LNCaP clone FGC (cell line): ENCODE results near the gene LRFN2.

Experiments used
- DNase-seq: peaks from one replicate; pipeline ENCODE4 v3.0.0-alpha.2; 2011; ENCODE audit warnings: low read depth
- H3K4me3 ChIP-seq: 2 replicates; pipeline ENCODE4 v1.5.1; 2011; ENCODE audit warnings: mild to moderate bottlenecking, low read depth, low read length, control low read depth
- TF ChIP-seq, protein P1 (sequence below): IDR thresholded peaks from 2 replicates; pipeline ENCODE4 v1.5.1; 2012; ENCODE audit warnings: mild to moderate bottlenecking; ENCODE audit not compliant: control insufficient read depth, insufficient read depth; ENCODE audit errors: extremely low read depth

The LRFN2 gene

DNA sequence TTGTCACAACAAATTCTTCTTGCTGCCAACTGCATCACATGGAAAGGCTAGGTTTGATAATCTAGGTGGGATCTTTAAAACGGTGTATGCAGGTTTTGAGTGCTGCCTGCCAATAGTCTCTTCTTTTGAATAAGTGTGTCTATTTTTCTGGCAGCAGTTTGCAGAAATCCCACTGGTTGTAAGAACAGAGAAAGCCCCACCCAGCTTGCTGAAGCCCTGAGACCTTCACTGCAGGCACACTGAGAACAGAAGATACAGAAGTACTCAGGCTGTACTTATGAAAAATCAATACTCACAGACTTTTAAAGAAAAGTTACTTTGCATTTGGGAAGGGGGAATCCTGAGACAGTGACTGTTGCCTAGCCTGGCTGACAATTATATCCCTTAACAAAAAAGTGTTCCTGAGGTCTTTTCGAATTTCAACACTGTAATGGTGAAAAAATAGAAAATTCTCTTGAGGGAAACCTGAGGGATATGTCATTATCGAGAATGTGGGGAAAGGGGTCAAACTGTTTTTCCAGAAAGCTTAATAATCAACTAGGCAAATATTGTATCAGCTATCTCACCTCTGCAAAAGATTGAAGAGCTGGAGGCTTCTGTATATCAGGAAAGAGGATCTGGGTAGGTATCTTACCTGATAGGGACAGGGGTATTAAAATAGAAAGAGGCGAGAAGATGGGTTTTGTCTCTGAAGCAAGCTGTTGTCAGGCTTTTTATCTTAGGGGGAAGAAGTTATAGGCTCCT is 199.9 kb downstream of the LRFN2 start:
- no peak for DNase-seq
- TF ChIP-seq, protein P1, sequence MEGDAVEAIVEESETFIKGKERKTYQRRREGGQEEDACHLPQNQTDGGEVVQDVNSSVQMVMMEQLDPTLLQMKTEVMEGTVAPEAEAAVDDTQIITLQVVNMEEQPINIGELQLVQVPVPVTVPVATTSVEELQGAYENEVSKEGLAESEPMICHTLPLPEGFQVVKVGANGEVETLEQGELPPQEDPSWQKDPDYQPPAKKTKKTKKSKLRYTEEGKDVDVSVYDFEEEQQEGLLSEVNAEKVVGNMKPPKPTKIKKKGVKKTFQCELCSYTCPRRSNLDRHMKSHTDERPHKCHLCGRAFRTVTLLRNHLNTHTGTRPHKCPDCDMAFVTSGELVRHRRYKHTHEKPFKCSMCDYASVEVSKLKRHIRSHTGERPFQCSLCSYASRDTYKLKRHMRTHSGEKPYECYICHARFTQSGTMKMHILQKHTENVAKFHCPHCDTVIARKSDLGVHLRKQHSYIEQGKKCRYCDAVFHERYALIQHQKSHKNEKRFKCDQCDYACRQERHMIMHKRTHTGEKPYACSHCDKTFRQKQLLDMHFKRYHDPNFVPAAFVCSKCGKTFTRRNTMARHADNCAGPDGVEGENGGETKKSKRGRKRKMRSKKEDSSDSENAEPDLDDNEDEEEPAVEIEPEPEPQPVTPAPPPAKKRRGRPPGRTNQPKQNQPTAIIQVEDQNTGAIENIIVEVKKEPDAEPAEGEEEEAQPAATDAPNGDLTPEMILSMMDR, result no peak
- H3K4me3 ChIP-seq, result no peak overlapping the region

DNA sequence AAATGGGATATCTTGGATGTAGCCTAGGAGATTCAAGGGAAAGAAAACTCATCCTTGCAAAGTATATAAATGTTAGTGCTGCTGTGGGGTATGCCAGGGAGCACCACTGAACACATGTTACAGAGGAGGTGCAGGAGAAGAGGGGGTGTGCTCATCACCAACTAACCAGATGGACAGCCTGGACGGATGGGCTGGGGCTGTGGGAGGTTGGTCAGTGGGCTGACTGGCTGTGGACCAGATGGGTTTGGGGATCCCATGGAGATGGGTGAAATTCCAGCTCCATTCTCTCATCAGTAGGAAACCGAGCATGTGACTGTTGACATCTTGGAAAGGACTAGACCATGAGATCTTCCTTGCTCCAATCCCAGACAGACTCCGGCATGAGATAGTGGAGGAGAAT is 201.0 kb downstream of the LRFN2 start:
- no peak for DNase-seq
- no peak overlapping the region for H3K4me3 ChIP-seq
- TF ChIP-seq, protein P1, result no peak

DNA sequence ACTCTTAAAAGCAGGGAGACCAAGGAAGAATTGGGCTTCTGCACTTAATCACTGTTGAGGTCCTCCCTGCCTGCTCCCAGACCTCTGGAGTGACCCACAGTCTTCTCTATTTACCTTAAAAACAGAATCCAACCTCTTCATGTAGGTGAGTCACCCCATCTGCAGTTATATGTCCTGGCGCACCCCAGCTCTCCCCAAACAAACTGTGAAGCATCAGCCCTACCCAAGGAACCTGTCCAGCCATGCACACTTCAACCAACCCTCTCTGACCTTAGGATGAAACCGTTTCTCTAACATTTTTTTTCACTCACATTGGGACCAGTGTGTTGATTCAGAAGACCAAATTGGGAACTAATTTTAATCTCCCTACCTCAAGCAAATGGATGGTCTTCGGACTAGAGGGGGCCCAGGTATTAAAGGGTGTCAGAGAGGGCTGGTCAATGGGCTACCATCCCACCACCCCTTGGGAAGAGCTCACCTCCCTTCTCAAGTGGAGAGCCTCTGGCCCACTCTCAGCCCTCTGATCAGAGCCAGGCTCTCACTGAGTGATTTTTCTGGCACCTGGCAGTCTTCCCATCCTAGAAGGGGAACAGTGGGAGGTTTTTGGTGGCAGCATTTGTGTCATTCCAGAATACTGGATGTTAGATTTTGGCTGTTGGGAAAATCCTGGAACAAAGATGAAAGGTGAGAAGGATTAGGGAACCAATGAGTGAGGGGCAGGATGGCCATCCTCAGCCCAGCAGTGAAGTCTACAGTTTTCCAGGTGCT is 203.6 kb downstream of the LRFN2 start:
- no peak for DNase-seq
- TF ChIP-seq, protein P1, result no peak
- no peak overlapping the region for H3K4me3 ChIP-seq

DNA sequence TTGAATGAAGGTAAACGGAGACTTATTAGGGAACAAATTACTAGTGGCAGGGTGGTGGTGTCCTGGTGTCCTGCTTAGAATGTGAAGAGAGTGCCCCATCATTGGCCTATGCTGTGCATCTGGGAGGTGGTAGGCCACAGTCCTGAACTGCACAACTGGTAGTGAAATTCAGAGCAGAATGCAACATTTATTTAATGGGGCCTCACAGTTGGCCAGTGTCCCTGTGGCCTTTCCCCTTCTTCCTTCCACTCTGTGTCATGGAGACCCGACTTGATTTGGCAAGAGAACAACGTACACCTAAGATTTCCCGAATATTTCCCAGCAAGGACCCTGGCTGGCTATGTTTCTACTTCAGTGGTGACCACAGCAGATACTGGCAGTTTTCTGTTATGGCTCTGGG is 206.9 kb downstream of the LRFN2 start:
- DNase-seq, result no peak
- no peak overlapping the region for H3K4me3 ChIP-seq
- TF ChIP-seq, protein P1, result no peak

DNA sequence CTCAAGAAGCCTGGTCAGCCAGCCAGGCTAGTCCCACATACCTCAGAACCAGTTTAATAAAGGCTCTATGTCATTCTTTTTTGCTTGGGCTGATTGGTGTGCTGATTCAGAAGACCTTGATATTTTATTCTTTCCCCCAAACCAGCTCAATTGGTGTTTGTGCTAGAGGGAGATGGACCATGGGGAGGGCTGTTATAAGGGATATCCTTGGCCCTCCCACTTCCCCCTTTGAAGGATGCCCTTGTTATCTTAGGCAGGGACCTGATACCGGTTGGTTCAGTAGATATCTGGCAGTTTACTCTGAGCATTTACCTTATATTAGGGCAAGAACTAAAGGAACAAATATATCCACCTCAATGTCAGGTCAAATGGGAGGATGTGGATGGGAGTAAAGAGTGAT is 207.4 kb downstream of the LRFN2 start:
- DNase-seq, result no peak
- TF ChIP-seq, protein P1, result no peak
- no peak overlapping the region for H3K4me3 ChIP-seq

DNA sequence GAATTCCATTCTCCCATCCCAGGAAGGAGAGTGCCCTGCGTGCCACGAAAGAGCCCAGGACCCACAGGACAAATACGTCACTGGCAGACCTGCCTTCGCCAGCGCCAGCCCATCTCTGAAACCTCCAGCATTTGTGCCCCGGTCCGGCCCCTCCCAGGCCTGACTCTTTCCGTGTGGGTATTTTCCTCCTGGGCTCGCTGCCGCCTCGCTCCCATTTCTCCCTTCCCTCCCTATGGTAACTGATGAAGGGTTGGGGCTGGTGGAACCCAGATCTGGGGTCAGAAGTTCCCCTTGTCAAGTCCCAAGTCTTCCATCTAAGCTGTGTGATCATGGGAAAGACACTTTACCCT is 208.5 kb downstream of the LRFN2 start:
- DNase-seq, result no peak
- TF ChIP-seq, protein P1, result no peak
- H3K4me3 ChIP-seq, result no peak overlapping the region
